Ishikawa (cell line): Measurements from ENCODE around the gene CDC25C.

ENCODE experiments used
- CEBPB ChIP-seq: IDR thresholded peaks from 2 replicates; pipeline ENCODE4 v1.6.1; 2012
- CREB1 ChIP-seq: IDR thresholded peaks from 2 replicates; pipeline ENCODE4 v1.6.1; 2012; ENCODE audit warnings: low read depth
- EGR1 ChIP-seq: IDR thresholded peaks from 2 replicates; pipeline ENCODE4 v1.6.1; 2012
- EP300 ChIP-seq: IDR thresholded peaks from 2 replicates; pipeline ENCODE4 v1.6.1; 2012; ENCODE audit warnings: borderline replicate concordance
- NFIC ChIP-seq: IDR thresholded peaks from 2 replicates; pipeline ENCODE4 v1.6.1; 2012
- TAF1 ChIP-seq: IDR thresholded peaks from 2 replicates; pipeline ENCODE4 v1.6.1; 2012; ENCODE audit warnings: low read depth, mild to moderate bottlenecking
- TEAD4 ChIP-seq: IDR thresholded peaks from 2 replicates; pipeline ENCODE4 v1.6.1; 2012
- YY1 ChIP-seq: IDR thresholded peaks from 2 replicates; pipeline ENCODE4 v1.6.1; 2012; ENCODE audit warnings: low read depth
- TF ChIP-seq, protein P1 (sequence below): IDR thresholded peaks from 2 replicates; pipeline ENCODE4 v1.6.1; 2012

DNA sequence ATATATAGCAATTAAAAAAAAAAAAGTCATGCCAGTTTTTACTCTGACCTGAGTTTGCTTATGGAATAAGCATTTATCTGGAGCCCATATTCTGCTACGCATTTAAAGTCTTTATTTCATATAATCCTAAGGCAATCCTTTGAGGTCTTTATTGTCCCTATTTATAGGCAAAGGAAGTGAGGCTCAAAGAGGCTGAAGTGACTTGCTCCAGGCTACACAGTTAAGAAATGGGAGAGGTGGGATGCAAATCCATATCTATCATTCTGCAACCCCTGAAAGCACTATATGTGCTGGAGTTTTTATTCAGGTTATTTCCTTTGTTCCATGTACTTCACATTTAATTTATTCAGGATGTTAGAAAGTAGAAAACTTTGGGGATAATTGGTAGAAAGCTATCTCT is 33.0 kb upstream of the CDC25C start:
- TF ChIP-seq, protein P1, sequence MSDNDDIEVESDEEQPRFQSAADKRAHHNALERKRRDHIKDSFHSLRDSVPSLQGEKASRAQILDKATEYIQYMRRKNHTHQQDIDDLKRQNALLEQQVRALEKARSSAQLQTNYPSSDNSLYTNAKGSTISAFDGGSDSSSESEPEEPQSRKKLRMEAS, result no peak
- TF ChIP-seq NFIC (no peak), CREB1 (no peak), CEBPB (no peak), TEAD4 (no peak), YY1 (no peak), EGR1 (no peak), EP300 (no peak), TAF1 (no peak)
